LNCAP (cell line): ENCODE data around the gene GXYLT2.

ENCODE experiments used
- CTCF ChIP-seq: fragments of 450-650 bp; IDR thresholded peaks from 2 replicates; pipeline ENCODE4 v1.5.1; 2017; ENCODE audit warnings: mild to moderate bottlenecking

The GXYLT2 gene

DNA sequence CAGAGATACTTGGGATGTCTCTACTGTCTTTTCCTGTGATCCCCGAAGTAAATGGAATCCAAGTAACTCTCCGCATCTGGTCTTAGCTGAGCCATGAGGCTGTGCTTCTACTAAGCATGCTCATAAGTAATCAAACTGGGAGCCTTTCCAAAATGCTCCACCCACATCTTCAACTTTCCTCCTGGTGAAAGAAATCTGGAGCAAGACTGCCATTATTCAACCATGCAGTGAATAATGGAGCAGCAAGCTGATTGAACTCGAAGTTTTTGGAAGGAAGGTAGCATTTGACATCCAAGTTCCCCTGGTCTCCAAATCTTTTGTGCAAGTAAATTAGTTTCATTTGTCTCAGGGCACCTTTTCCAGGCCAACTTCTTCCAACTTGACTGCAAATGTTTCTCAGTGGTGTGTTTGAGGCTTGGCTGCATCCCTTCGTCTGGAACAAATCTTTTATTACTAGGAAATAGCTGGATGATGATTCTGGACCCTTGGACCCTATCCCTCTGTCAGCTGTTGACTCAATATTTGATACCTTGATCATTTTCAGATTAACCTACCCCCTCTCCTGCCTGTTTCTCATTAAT is 19.4 kb downstream of the GXYLT2 start:
- TF ChIP-seq CTCF: no peak

- no peak for TF ChIP-seq CTCF
Observed at GRCh38 chr3:72907731-72908620, 20.1 kb downstream of the GXYLT2 start.

- TF ChIP-seq CTCF: no peak
Observed at GRCh38 chr3:72909591-72909990, 21.7 kb downstream of the GXYLT2 start.

- no peak for TF ChIP-seq CTCF
Observed at GRCh38 chr3:72912532-72912931, 24.7 kb downstream of the GXYLT2 start.

DNA sequence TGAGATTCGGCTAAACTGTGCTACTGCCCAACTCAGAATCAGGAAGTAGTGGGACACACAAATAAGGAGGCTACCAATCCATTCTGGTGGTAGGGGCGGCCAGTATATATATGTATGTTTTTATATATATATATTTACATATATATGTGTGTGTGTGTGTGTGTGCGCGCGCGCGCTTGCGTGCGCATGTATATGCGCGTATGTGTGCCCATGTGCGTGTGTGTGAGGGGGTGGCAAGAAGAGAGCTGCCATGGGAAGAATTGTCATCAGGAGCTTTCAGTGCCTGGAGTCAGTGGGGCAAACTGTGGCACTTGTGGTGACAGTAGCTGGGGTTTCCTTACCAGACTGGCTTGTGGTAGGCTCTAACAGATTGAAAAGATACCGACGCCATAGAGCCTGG is 26.5 kb downstream of the GXYLT2 start:
- no peak for TF ChIP-seq CTCF

DNA sequence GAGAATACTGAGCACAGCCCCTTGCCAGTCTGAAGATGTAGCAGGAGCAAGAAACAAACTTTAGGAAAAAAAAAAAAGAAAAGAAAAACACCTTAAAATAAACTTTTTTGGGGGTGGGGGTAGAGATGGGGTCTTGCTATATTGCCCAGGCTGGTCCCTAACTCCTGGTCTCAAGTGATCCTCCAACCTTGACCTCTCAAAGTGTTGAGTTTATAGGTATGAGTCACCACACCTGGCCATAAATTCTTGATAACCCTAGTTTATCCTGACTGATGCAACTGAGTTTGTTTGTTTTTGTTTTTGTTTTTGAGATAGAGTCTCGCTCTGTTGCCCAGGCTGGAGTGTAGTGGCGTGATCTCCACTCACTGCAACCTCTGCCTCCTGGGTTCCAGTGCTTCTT is 28.4 kb downstream of the GXYLT2 start:
- no peak for TF ChIP-seq CTCF

GRCh38 chr3:72919520-72919919 is 31.7 kb downstream of the GXYLT2 start:
- TF ChIP-seq CTCF: no peak
